Activated CD8-positive, alpha-beta memory T cell treated with anti-CD3 and anti-CD28 coated beads for 24 hours (primary cell): ENCODE results near the gene USP17L24.
"Not testable (repeated sequence)": the region's sequence is repeated elsewhere in the genome, so short reads cannot be mapped to it uniquely, and the experiment has no call there.

Experiments
- DNase-seq: peaks from one replicate; pipeline ENCODE4 v3.0.0-alpha.2; 2020

Gene USP17L24

GRCh38 chr4:9324865-9325264 is at the start of gene USP17L24:
Gene USP17L24 (plus strand): TSS chr4:9325165. CDS start chr4:9325165, 0 bp downstream.
- not testable (repeated sequence) for DNase-seq

GRCh38 chr4:9324191-9324590 is 774 bp upstream of the USP17L24 start:
- not testable (repeated sequence) for DNase-seq

- not testable (repeated sequence) for DNase-seq
Observed at GRCh38 chr4:9329611-9330010, 4.6 kb downstream of the USP17L24 start, which contains the start of gene USP17L25. Gene USP17L25 (plus strand): TSS chr4:9329911. CDS start chr4:9329911, 0 bp downstream.

GRCh38 chr4:9334358-9334757 is 9.4 kb downstream of the USP17L24 start, which contains the start of gene USP17L26:
Gene USP17L26 (plus strand): TSS chr4:9334658. CDS start chr4:9334658, 0 bp downstream.
- DNase-seq: not testable (repeated sequence)

- not testable (repeated sequence) for DNase-seq
Observed at GRCh38 chr4:9339103-9339502, 14.1 kb downstream of the USP17L24 start, which contains the start of gene USP17L5. Gene USP17L5 (plus strand): TSS chr4:9339403. CDS start chr4:9339403, 0 bp downstream.

- not testable (repeated sequence) for DNase-seq
Observed at GRCh38 chr4:9343848-9344247, 18.9 kb downstream of the USP17L24 start, which contains the start of gene USP17L27. Gene USP17L27 (plus strand): TSS chr4:9344148. CDS start chr4:9344148, 0 bp downstream.

- DNase-seq: not testable (repeated sequence)
Observed at GRCh38 chr4:9348593-9348992, 23.6 kb downstream of the USP17L24 start, which contains the start of gene USP17L28. Gene USP17L28 (plus strand): TSS chr4:9348893. CDS start chr4:9348893, 0 bp downstream.

- not testable (repeated sequence) for DNase-seq
Observed at GRCh38 chr4:9350866-9351265, 25.9 kb downstream of the USP17L24 start.

- DNase-seq: not testable (repeated sequence)
Observed at GRCh38 chr4:9353338-9353737, 28.4 kb downstream of the USP17L24 start, which contains the start of gene USP17L29. Gene USP17L29 (plus strand): TSS chr4:9353638. CDS start chr4:9353638, 0 bp downstream.

- not testable (repeated sequence) for DNase-seq
Observed at GRCh38 chr4:9362829-9363228, 37.9 kb downstream of the USP17L24 start, which contains the start of gene USP17L30. Gene USP17L30 (plus strand): TSS chr4:9363129. CDS start chr4:9363129, 0 bp downstream.
